Activated T-cell treated with anti-CD3 and anti-CD28 coated beads for 48 hours (primary cell): Measurements from ENCODE around the gene CTXN2.

Experiments
- DNase-seq: peaks from one replicate; pipeline ENCODE4 v3.0.0-alpha.2; 2020; ENCODE audit warnings: low read depth

CTXN2 gene

DNA sequence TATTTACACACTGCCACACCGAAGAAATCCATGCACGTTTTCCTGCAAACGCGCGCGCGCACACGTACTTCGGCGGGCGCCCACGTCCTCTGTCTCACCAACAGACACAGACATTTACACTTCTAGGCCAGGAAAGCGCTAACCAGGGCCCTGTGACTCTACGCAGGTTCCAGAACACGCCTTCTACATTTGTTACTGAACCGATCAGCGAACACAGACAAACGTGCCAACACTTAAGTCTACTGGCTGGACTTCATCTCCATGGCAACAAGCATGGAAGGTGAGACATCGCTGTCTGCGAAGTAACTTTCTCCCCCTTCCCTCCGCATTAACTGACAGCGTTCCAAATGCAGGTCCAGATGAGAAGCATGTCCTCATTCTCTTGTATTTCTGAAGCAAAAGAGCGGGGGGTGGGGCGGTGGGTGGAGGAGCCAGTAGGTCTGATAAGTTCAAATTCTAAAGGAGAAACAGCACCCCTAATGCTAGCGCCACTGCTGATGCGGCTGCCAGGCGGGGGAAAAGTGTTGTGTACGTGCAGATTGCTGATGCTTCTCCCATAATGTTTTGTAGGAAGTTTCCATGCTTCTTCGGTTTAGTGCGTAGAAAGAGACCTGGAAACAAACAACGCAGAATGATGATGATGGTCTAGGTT, at the start of gene CTXN2:
TSS of gene CTXN2 (plus strand) at position 92 of the 652 bp plus-strand sequence. CDS start 9,636 bp downstream, outside the sequence.
- DNase-seq: no peak

DNA sequence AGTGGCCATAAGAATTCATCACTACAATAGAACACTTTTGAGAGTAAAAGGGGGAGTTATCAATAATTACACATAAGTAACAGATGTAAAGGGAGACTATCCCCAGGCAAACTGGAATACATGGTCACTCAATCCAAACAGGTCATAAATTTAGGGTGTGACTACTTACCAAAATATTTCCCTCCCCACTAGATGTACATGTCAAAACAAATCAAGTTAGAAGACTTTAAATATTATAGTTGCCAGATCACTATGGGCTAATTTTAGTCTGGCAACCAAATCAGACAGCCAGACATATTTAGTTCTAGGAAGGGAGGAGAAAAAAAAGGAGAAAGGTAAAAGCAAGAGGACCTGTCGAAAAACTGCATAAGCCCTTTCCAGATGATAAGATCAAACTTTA, 47.6 kb upstream of the CTXN2 start:
- DNase-seq: no peak

GRCh38 chr15:48144889-48145288, 46.6 kb upstream of the CTXN2 start:
- no peak for DNase-seq

DNA sequence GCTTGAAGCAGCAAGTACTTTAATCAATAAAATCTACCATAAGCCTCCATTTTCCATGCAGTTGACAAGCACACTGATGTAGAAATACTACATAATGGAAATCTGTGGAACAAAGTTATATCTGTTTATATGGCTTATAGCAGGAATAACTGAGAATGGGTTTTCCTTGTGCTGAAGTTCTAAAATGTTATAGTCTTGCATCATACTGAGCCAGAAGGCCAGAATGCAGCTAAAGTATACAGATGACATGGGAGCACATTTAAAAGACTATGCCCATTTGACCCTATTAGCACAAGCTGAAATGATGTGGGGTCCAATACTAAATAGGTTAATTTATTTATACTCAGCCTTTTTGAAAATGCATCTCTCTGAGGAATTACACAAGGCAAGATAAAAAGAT, 45.5 kb upstream of the CTXN2 start:
- no peak for DNase-seq

DNA sequence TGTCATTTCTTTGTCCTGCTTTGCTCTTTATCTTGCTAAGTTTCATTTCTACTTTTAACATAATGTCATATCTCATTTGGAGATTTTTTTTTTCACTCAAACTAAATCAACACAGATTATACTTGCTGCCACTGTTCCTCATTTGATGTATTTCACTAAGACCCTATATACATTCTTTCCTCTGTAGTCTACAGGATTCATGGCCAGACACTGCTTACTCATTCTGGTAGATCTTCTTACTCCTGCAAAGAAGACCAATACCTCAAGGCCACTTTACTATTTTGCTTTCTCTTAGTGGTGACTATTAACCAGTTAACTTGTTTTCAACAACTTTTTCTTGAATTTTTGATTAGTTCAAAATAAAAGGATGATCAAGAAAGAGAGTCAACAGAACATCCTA, 44.1 kb upstream of the CTXN2 start:
- no peak for DNase-seq

GRCh38 chr15:48149858-48150257, 41.6 kb upstream of the CTXN2 start:
- DNase-seq: no peak

DNA sequence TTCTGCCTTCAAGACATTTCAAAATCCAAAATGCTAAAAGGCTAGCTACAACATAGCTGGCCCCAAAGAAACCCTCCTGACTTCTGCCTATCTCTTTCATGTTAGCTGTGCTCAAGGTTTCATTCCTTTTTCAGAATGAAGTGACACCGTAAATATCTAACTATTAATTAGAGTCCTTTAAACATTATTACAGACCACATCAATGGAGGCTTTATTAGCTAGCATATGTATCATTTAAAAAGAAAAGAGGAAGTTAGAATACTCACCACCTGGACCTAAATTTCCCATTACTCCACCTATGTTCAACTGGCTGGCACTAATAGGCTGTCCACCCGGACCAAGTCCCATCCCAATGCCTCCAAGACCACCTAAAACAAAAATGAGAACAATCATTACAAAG, 37.9 kb upstream of the CTXN2 start:
- no peak for DNase-seq

DNA sequence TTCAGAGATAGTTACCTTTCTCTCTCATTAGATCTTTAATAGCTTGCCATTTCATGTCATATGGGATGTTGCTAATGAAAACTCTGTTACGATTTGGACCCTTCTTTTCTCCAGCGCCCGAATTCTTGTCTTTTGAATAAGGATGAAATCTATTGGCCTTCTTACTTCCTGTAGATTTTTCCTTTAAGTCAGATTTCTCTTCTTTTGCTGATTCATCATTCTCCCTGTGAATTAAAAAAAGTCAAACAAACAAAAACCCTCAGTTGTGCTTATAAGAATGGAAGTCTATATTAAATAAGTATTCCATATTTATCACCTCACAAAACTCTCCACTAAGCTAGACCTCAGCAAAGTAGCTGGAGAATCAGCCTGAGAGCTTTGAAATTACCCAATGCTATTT, 22.8 kb upstream of the CTXN2 start:
- DNase-seq: no peak

DNA sequence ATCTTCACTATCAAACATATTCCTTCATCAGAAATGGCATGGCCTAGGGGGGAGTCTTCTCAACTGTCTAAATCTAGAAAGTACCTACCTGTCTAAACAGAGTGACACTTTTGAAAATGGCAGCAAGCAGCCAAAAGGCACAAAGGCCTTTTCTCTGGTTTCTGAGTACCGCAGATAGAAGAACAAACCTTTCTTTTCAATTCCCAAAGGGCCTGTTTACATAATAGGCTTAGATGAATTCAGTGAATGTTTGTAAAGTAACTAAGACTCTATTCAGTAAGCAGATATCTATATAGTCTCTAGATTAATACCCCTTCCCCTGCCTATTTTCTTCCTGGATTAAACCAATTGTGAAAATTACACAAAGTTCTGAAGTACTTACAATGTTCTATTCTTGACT, 20.5 kb upstream of the CTXN2 start:
- DNase-seq: no peak

GRCh38 chr15:48175126-48175525, 16.3 kb upstream of the CTXN2 start:
- no peak for DNase-seq

DNA sequence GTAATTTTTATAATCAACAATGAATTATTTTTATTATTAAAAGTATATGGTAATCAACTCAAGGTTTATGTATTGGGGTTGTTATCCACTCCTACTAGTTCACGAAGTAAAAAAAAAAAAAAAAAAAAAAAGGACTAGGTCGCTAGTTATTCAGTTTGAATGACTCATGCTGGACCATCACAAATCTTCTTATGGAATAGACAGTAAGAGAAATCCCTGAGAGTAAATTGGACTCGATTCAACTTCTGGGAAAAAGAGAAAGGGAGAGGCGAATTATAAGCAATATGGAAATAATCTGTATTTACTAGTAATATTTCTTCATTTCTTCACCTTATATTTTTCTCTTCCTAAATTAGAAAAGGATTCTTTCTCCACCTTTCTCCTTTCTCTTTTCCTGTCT, 15.4 kb upstream of the CTXN2 start:
- DNase-seq: no peak

DNA sequence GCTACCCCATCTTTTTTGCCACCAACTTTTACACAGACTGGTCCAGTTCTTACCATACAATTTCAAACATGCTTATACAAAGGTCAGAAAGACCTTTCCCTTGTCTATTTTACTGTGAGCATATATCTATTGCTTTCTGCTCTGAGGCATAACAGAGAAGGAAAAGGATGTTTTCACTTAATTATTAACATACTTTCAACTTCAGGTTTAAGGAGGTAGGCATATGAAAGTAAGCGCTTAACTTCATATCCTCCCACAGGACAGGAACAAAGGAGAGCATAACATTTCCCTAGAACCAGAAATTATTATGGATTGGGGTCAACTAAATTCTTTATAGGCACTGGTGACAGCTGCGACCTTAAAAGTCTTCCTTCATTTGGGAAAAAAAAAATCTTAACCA, 14.5 kb upstream of the CTXN2 start:
- DNase-seq: no peak

- no peak for DNase-seq
Measured at GRCh38 chr15:48177383-48177765, 14.1 kb upstream of the CTXN2 start.

- peak; percentile 62 for DNase-seq
Measured at GRCh38 chr15:48177766-48178647, 13.5 kb upstream of the CTXN2 start, which contains the start of gene MYEF2. TSS of gene MYEF2 (minus strand) at chr15:48178295. CDS start at chr15:48178237, 58 bp downstream.

DNA sequence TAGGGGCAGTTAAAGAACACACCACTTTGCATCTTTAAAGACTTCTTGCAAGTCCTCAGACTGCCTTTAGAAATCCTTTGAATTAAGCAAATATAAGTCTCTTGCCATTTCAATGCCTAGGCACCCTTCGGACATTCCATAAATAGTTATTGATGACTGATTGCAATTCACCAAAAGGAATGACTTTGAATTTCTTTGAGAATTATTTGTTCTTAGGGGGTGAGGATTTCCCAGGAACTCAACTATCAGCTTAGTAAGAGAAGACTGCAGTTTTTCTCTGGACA, 12.9 kb upstream of the CTXN2 start:
- no peak for DNase-seq

- DNase-seq: no peak
Measured at GRCh38 chr15:48182749-48183148, 8.7 kb upstream of the CTXN2 start.

DNA sequence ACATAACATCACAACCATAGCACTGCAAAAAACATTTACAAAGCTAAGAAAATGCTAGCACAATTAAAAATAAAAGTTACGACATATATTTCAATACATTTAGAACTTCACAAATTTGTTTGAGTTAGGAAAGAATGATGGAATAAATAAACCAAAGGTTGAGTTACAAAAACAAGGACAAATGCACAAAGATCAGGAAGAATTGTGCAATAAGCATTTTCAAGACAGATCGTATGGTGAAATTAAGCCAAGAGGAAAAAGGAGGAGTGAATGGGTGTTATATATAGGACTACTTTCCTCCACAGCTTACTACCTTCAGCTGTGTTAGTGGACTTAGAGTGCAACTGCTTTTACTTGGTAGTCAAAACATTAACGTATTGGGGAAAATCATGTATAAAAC, 5.9 kb upstream of the CTXN2 start:
- no peak for DNase-seq

DNA sequence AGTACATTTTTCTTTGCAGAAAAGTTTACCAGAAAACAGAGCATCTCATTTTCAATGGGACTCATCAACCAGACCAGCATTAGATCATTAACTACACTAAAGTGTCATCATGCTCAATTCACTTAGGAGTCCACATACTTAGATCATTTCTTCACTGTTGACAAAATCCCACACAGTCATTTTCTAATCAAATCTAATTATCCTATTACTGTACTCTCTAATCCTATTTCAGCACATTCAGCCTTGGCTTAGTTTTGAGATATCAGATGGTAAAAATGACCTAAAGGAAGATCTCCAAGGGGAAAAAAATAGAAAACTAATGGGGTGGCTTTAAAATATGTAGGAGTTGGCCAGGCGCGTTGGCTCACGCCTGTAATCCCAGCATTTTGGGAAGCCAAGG, 5.2 kb upstream of the CTXN2 start:
- DNase-seq: no peak

- DNase-seq: peak; percentile 10
Measured at GRCh38 chr15:48190932-48191573, 412 bp upstream of the CTXN2 start.

DNA sequence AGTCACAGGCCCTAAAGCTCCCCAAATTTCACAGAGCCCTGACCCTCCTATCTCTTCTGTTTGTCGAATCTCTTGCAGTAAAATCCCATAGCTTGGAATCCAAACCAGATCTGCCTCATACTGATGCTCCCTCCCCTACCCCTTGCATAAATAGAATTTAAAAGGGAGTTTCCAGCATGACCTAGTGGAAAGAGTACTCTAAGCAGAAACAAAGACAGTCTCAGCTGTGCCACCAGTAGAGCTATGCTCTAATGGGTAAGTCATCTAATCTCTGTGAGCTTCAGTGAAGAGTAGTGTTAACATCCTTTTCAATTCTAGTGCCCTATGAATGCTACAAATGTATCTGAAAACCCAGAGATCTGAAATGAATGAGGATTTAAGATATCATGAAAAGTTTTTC, 10.6 kb downstream of the CTXN2 start:
- no peak for DNase-seq

GRCh38 chr15:48205981-48206380, 14.5 kb downstream of the CTXN2 start, which contains the start of gene SLC12A1:
TSS of gene SLC12A1 (plus strand) at chr15:48206302. CDS start at chr15:48207720, 1,418 bp downstream.
- no peak for DNase-seq

DNA sequence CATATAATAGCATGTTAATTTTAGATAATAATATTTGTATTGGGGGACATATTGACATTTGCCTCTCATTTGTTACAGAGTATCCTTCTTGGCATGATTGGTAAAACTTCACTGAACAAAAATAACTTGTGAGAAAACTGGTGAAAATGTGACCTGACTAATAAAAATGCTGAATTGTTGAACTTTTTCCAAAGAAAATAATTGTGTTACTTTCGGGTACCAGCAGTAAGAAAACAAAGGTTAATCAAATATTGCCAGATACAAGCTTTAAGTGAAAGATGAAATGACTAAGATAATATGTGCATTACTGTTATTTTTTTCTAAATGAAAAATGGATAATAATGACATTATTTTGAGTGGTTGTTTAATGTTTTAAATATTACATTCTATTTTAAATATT, 29.8 kb downstream of the CTXN2 start:
- no peak for DNase-seq

GRCh38 chr15:48221885-48222284, 30.4 kb downstream of the CTXN2 start:
- no peak for DNase-seq
